HG03066 (cell line): ENCODE measurements around the gene ZNF664.

ENCODE experiments used
- ATAC-seq: cut with Tn5 transposase; IDR thresholded peaks from one replicate; pipeline ENCODE4 v1.9.1; 2021; ENCODE audit warnings: low read depth; ENCODE audit not compliant: unreplicated experiment

The ZNF664 gene

GRCh38 chr12:124049451-124050094 is 76.6 kb downstream of the ZNF664 start:
- no peak for ATAC-seq

- ATAC-seq = no peak
Measured at GRCh38 chr12:124053851-124054250, 80.8 kb downstream of the ZNF664 start.

- ATAC-seq = no peak
Measured at GRCh38 chr12:124055066-124055465, 82.1 kb downstream of the ZNF664 start.

GRCh38 chr12:124057691-124058090 is 84.7 kb downstream of the ZNF664 start:
- ATAC-seq = no peak

- no peak for ATAC-seq
Measured at GRCh38 chr12:124059752-124060151, 86.7 kb downstream of the ZNF664 start.
